Measurements from ENCODE around the gene ANXA9.

DNA sequence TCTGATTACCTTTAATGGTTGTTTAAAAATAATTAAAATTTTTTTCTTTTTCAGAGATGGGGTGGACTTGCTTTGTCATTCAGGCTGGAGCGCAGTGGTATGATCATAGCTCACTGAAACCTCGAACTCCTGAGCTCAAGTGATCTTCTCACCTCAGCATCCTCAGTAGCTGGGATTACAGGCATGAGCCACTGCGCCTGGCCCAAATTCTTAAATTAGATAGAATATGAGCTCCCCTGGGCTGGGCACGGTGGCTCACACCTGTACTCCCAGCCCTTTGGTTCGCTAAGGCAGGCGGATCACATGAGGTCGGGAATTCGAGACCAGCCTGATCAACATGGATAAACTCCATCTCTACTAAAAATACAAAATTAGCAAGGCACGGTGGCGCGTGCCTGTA lies 24.4 kb upstream of the ANXA9 start:
- TF ChIP-seq, protein P1, sequence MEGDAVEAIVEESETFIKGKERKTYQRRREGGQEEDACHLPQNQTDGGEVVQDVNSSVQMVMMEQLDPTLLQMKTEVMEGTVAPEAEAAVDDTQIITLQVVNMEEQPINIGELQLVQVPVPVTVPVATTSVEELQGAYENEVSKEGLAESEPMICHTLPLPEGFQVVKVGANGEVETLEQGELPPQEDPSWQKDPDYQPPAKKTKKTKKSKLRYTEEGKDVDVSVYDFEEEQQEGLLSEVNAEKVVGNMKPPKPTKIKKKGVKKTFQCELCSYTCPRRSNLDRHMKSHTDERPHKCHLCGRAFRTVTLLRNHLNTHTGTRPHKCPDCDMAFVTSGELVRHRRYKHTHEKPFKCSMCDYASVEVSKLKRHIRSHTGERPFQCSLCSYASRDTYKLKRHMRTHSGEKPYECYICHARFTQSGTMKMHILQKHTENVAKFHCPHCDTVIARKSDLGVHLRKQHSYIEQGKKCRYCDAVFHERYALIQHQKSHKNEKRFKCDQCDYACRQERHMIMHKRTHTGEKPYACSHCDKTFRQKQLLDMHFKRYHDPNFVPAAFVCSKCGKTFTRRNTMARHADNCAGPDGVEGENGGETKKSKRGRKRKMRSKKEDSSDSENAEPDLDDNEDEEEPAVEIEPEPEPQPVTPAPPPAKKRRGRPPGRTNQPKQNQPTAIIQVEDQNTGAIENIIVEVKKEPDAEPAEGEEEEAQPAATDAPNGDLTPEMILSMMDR (IDR thresholded peaks at IDR 0.05; ENCODE audit: insufficient read depth, low read depth, low read length): no peak
- TF ChIP-seq EZH2 (IDR thresholded peaks at IDR 0.05; ENCODE audit: insufficient read depth, low read length): no peak

Measured in astrocyte (in vitro differentiated cells and primary cell).